Activated naive CD8-positive, alpha-beta T cell treated with anti-CD3 and anti-CD28 coated beads for 36 hours (primary cell): ENCODE measurements around the gene COX14. TPM values are rescaled to one million over a fixed set of nuclear protein-coding genes. Genes with fewer than 3 reads are reported as not detected.
"Not testable (repeated sequence)": the region's sequence is repeated elsewhere in the genome, so short reads cannot be mapped to it uniquely, and the experiment has no call there.

ENCODE experiments used
- DNase-seq: peaks from one replicate; pipeline ENCODE4 v3.0.0; 2021
- H3K27ac Mint-ChIP-seq: one replicate; pipeline ENCODE4 v1.8.0; 2022; ENCODE audit warnings: mild to moderate bottlenecking, moderate library complexity, mixed read lengths
- H3K27me3 Mint-ChIP-seq: one replicate; pipeline ENCODE4 v1.8.0; 2022; ENCODE audit warnings: mild to moderate bottlenecking, mixed read lengths
- H3K36me3 Mint-ChIP-seq: one replicate; pipeline ENCODE4 v1.8.0; 2021; ENCODE audit warnings: mild to moderate bottlenecking, mixed read lengths
- H3K4me1 Mint-ChIP-seq: one replicate; pipeline ENCODE4 v1.8.0; 2021; ENCODE audit warnings: mixed read lengths
- H3K4me3 Mint-ChIP-seq: one replicate; pipeline ENCODE4 v1.8.0; 2022; ENCODE audit warnings: mild to moderate bottlenecking, moderate library complexity, mixed read lengths
- H3K9me3 Mint-ChIP-seq: one replicate; pipeline ENCODE4 v1.8.0; 2022; ENCODE audit warnings: mixed read lengths
- total RNA-seq, 2 experiments: library from RNA; stranded (reverse); gene quantifications; one replicate each; pipeline ENCODE4 v1.2.3, GENCODE V29; 2021

The COX14 gene
- total RNA-seq, 2 experiments from 2014 or later, result 48.3 to 49.2 TPM

- H3K4me1 Mint-ChIP-seq, result peaks cover 11% of the 10 kb centered on the region
- no peaks in the 10 kb centered on the region for H3K9me3 Mint-ChIP-seq
- no peaks in the 10 kb centered on the region for H3K27me3 Mint-ChIP-seq
- no peak for DNase-seq
- no peak overlapping the region for H3K4me3 Mint-ChIP-seq
- H3K36me3 Mint-ChIP-seq, result peaks cover 6% of the 10 kb centered on the region
- H3K27ac Mint-ChIP-seq, result no peak overlapping the region
These were observed 32.3 kb upstream of the COX14 start for GRCh38 chr12:50079771-50080170.

DNA sequence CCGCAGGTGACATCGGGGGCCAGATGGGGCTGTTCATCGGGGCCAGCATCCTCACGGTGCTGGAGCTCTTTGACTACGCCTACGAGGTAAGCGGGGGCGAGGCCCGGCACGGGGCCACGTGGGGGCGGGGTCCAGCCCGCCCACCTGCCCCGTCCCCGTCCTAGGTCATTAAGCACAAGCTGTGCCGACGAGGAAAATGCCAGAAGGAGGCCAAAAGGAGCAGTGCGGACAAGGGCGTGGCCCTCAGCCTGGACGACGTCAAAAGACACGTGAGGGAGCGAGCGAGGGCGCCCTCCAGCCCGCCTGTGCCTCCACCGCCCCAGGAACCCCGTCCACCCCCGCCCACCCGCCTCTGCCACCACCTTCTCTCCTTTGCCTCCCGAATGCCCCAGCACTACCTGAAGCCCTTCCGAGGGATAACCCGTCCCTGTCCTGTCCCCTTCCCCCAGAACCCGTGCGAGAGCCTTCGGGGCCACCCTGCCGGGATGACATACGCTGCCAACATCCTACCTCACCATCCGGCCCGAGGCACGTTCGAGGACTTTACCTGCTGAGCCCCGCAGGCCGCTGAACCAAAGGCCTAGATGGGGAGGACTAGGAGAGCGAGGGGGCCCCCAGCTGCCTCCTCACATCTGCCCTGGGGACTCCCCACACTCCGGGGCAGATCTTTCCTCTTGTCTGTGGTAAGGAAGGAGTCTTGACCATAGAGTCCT, 30.8 kb upstream of the COX14 start:
- Mint-ChIP-seq H3K4me1 (peaks cover 15% of the 10 kb centered on the region), H3K27ac (no peak overlapping the region), H3K36me3 (peaks cover 6% of the 10 kb centered on the region), H3K4me3 (no peak overlapping the region), H3K27me3 (no peaks in the 10 kb centered on the region), H3K9me3 (no peaks in the 10 kb centered on the region)
- DNase-seq, result no peak

- Mint-ChIP-seq H3K27ac (no peak overlapping the region), H3K9me3 (no peaks in the 10 kb centered on the region), H3K36me3 (peaks cover 7% of the 10 kb centered on the region), H3K27me3 (no peaks in the 10 kb centered on the region), H3K4me3 (no peak overlapping the region), H3K4me1 (peaks cover 25% of the 10 kb centered on the region)
- DNase-seq, result no peak
These were observed 29.4 kb upstream of the COX14 start for GRCh38 chr12:50082644-50083043.

GRCh38 chr12:50083301-50083700, 28.7 kb upstream of the COX14 start:
- Mint-ChIP-seq H3K9me3 (no peaks in the 10 kb centered on the region), H3K4me3 (peak overlapping the region; percentile 77), H3K27ac (peak overlapping the region; percentile 88), H3K4me1 (peaks cover 31% of the 10 kb centered on the region), H3K36me3 (peaks cover 7% of the 10 kb centered on the region), H3K27me3 (no peaks in the 10 kb centered on the region)
- DNase-seq, result no peak

DNA sequence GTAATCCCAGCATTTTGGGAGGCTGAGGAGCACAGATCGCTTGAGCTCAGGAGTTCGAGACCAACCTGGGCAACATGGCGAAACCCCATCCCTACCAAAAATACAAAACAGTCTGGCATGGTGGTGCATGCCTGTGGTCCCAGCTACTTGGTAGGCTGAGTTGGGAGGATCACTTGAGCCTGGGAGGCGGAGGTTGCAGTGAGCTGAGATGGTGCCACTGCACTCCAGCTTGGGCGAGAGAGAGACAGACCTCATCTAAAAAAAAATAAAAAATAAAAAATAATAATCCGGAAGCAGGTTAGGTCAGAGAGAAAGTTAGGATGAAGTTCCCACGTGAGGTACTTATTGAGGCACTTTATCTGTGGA, 27.6 kb upstream of the COX14 start:
- H3K27ac Mint-ChIP-seq, result peak overlapping the region; percentile 91

GRCh38 chr12:50084775-50085614, 27.0 kb upstream of the COX14 start, which contains the start of gene SMARCD1:
SMARCD1 (plus strand) TSS chr12:50085342; CDS start chr12:50085370, 28 bp downstream.
- Mint-ChIP-seq H3K36me3 (peaks cover 4% of the 10 kb centered on the region), H3K4me3 (peak within 1 kb of the TSS; percentile 84), H3K27me3 (no peaks in the 10 kb centered on the region), H3K27ac (peak within 1 kb of the TSS; percentile 91), H3K4me1 (peaks cover 38% of the 10 kb centered on the region), H3K9me3 (no peaks in the 10 kb centered on the region)
- DNase-seq, result peak; percentile 86

More for the DNA sequence above, 27.6 kb upstream of the COX14 start:
- DNase-seq, H3K9me3 Mint-ChIP-seq, H3K27me3 Mint-ChIP-seq, H3K36me3 Mint-ChIP-seq: not testable (repeated sequence)
- Mint-ChIP-seq H3K4me3 (peak overlapping the region; percentile 84), H3K4me1 (peaks cover 38% of the 10 kb centered on the region)

DNA sequence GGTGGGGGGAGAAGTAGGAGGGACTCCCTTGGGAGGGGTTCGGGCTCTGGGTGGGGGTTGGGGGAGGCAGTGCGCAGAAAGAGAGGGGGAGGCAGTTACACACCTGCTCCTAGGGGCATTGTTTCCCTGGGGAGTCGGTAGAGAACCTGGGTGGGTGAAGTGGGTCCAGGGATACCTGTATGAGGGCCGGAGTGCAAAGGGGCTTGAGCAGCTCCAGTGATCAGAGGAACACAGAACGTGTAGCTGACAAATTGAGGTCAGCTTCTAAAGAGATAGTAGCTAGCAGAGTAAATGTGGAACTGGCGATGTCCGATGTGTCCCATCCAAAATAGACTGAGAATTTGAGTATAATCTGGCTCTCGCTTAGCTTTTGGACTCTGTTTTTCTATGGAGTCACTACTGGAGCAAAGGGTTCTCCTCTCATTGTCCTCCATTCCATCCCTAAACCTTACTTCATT, 26.4 kb upstream of the COX14 start:
- no peaks in the 10 kb centered on the region for H3K9me3 Mint-ChIP-seq
- H3K27ac Mint-ChIP-seq, result peak overlapping the region; percentile 91
- peak overlapping the region; percentile 84 for H3K4me3 Mint-ChIP-seq
- DNase-seq, result no peak
- peaks cover 39% of the 10 kb centered on the region for H3K4me1 Mint-ChIP-seq
- H3K27me3 Mint-ChIP-seq, result no peaks in the 10 kb centered on the region
- peaks cover 4% of the 10 kb centered on the region for H3K36me3 Mint-ChIP-seq

DNA sequence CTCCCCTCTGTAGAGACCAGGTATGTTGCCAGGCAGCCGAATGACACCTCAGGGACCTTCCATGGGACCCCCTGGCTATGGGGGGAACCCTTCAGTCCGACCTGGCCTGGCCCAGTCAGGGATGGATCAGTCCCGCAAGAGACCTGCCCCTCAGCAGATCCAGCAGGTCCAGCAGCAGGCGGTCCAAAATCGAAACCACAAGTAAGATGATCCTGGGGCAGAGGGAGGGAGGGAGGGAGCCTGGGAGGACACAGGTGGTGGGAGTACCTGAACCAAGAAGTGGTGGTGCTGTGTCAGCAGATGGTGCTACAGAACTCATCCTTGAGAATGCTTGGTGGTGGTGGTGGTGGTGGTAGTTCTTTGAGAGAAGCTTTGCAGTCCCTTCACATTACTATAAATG, 25.9 kb upstream of the COX14 start:
- DNase-seq, result no peak

DNA sequence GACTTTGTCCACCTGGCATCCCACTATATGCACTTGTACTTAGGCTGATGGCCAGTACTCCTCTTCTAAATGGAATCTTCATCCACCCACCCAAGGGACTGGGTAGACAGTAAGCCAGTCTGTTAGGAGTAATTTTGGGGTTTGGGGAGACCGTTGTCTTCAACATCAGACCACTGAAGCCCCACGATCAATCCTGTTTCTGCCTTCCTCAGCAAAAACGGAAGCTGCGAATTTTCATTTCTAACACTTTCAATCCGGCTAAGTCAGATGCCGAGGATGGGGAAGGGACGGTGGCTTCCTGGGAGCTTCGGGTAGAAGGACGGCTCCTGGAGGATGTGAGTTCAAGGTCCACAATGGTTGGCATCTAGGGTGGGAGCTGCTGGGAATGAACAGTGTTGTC, 24.9 kb upstream of the COX14 start:
- peaks cover 38% of the 10 kb centered on the region for H3K4me1 Mint-ChIP-seq
- H3K27ac Mint-ChIP-seq, result no peak overlapping the region
- peaks cover 10% of the 10 kb centered on the region for H3K36me3 Mint-ChIP-seq
- no peaks in the 10 kb centered on the region for H3K9me3 Mint-ChIP-seq
- H3K27me3 Mint-ChIP-seq, result no peaks in the 10 kb centered on the region
- no peak overlapping the region for H3K4me3 Mint-ChIP-seq
- DNase-seq, result no peak

More for the DNA sequence above, 25.9 kb upstream of the COX14 start:
- H3K4me1 Mint-ChIP-seq, result peaks cover 39% of the 10 kb centered on the region
- no peaks in the 10 kb centered on the region for H3K9me3 Mint-ChIP-seq
- peaks cover 6% of the 10 kb centered on the region for H3K36me3 Mint-ChIP-seq
- H3K27me3 Mint-ChIP-seq, result no peaks in the 10 kb centered on the region
- H3K4me3 Mint-ChIP-seq, result peak overlapping the region; percentile 84
- peak overlapping the region; percentile 91 for H3K27ac Mint-ChIP-seq

GRCh38 chr12:50087995-50088394, 24.0 kb upstream of the COX14 start:
- Mint-ChIP-seq H3K36me3 (peaks cover 10% of the 10 kb centered on the region), H3K27ac (peak overlapping the region; percentile 27), H3K4me1 (peaks cover 35% of the 10 kb centered on the region), H3K27me3 (no peaks in the 10 kb centered on the region), H3K4me3 (no peak overlapping the region), H3K9me3 (no peaks in the 10 kb centered on the region)
- DNase-seq, result no peak

DNA sequence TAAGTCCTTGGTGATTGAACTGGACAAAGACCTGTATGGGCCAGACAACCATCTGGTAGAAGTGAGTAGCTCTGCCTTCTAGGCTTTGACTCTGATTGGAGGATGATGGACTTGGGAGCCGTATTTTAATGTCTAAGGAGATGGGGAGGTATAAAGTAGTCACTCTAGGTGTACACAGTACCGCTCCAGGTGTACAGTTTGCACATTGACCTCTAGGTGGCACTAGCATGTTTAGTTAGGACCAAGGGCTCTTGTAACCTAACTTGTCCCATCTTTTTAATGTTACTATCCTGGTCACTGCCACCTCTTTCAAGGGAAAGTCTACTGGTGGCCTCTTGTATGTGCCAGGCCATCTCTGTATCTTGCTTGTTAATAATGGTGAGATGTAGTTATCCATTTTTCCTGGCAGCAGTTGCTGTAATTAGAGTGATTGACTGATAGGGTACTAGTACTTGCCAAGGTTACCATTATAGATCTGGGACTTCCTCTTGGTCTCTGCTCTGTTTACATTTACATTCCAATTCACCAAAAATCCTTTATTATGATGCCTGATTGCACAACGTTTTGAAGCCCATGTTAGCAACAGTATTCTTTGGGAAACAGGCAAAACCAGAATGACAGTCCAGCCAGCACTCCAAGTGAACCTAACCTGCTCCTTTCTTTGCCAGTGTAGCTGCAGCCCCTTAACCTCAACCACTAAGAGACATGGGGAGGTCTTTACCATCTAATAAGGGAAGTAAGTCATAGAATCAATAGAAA, 23.3 kb upstream of the COX14 start:
- Mint-ChIP-seq H3K4me1 (peaks cover 32% of the 10 kb centered on the region), H3K27ac (no peak overlapping the region), H3K9me3 (no peaks in the 10 kb centered on the region), H3K4me3 (no peak overlapping the region), H3K36me3 (peaks cover 8% of the 10 kb centered on the region), H3K27me3 (no peaks in the 10 kb centered on the region)
- DNase-seq, result peak; percentile 36

DNA sequence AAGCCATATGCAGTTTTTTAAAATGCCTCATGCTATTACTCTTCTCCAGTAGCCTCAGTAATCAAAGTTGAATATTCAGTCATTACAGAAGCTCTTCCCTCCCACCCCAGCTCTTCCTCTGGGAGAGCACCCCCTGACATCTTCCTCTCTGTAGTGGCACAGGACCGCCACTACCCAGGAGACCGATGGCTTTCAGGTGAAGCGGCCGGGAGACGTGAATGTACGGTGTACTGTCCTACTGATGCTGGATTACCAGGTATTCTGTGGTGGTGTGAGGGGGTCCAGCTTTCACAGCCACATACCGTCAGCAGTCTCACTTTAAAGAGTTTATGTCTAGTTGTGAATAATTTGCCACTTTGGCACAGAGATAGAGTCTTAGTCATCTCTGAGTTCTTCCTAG, 22.3 kb upstream of the COX14 start:
- Mint-ChIP-seq H3K4me1 (peaks cover 31% of the 10 kb centered on the region), H3K27ac (no peak overlapping the region), H3K4me3 (no peak overlapping the region), H3K36me3 (peaks cover 9% of the 10 kb centered on the region), H3K9me3 (no peaks in the 10 kb centered on the region), H3K27me3 (no peaks in the 10 kb centered on the region)
- no peak for DNase-seq

DNA sequence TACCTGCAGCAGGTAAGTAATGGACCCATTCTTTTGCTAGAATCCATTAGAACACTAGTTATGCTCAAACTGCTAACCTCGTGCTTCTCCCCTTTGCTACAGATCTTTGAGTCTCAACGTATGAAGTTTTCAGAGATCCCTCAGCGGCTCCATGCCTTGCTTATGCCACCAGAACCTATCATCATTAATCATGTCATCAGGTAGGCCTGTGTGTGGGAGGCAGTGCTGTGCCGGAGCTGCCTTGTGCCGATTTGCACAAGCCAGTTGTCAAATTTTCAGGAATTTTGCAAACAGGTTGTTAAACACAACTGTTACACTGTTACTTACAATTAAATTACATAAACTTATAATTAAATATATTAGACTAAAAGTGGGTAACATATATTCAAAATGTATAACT, 21.6 kb upstream of the COX14 start:
- no peaks in the 10 kb centered on the region for H3K9me3 Mint-ChIP-seq
- no peak overlapping the region for H3K4me3 Mint-ChIP-seq
- peaks cover 31% of the 10 kb centered on the region for H3K4me1 Mint-ChIP-seq
- DNase-seq, result no peak
- H3K27me3 Mint-ChIP-seq, result no peaks in the 10 kb centered on the region
- H3K36me3 Mint-ChIP-seq, result peaks cover 14% of the 10 kb centered on the region
- H3K27ac Mint-ChIP-seq, result no peak overlapping the region

GRCh38 chr12:50097952-50098351, 14.1 kb upstream of the COX14 start:
- Mint-ChIP-seq H3K27me3 (no peaks in the 10 kb centered on the region), H3K4me3 (no peak overlapping the region), H3K4me1 (no peaks in the 10 kb centered on the region), H3K9me3 (no peaks in the 10 kb centered on the region), H3K27ac (no peak overlapping the region), H3K36me3 (peaks cover 24% of the 10 kb centered on the region)
- no peak for DNase-seq
